Keratinocyte (primary cell): Measurements from ENCODE around the gene TMEM234. TPM values are rescaled to one million over a fixed set of nuclear protein-coding genes. Genes with fewer than 3 reads are reported as not detected.
A peak's percentile ranks its signal among the peaks of the same experiment; 100 is the strongest.

Source experiments
- DNase-seq: peaks from one replicate; pipeline ENCODE4 v3.0.0-alpha.2; 2011; ENCODE audit warnings: low read depth, missing footprints, low spot score
- FAIRE-seq: peaks from 2 replicates; lab custom pipeline; 2011; peaks lifted over from hg19 to GRCh38; lab: Jason Lieb, UNC
- H2AFZ ChIP-seq: 2 replicates; pipeline ENCODE4 v1.6.0; 2012; ENCODE audit warnings: low read length, control low read depth, inconsistent platforms; ENCODE audit not compliant: control insufficient read depth
- H3K27ac ChIP-seq: 2 replicates; pipeline ENCODE4 v1.5.1; 2011; ENCODE audit warnings: low read length; ENCODE audit not compliant: control insufficient read depth, insufficient read depth
- H3K27me3 ChIP-seq: 3 replicates; pipeline ENCODE4 v1.6.0; 2011; ENCODE audit warnings: low read length; ENCODE audit not compliant: control insufficient read depth, insufficient read depth; ENCODE audit errors: extremely low read depth
- H3K36me3 ChIP-seq, 2 experiments: 2 replicates in 1 of 2; 3 replicates in 1 of 2; pipeline ENCODE4 v1.5.1; 2011; ENCODE audit warnings: low read length in 2 of 2, mild to moderate bottlenecking in 1 of 2; ENCODE audit not compliant: control insufficient read depth in 2 of 2, insufficient read depth in 2 of 2; ENCODE audit errors: extremely low read depth in 1 of 2
- H3K4me1 ChIP-seq: 3 replicates; pipeline ENCODE4 v1.5.1; 2011; ENCODE audit warnings: low read length; ENCODE audit not compliant: control insufficient read depth, insufficient read depth; ENCODE audit errors: extremely low read depth
- H3K4me2 ChIP-seq: 3 replicates; pipeline ENCODE4 v1.6.0; 2011; ENCODE audit warnings: low read depth, low read length; ENCODE audit not compliant: control insufficient read depth, insufficient read depth; ENCODE audit errors: extremely low read depth
- H3K4me3 ChIP-seq, 3 experiments: fragments of 200-600 bp in 1 of 3; sonication (generic) in 1 of 3; 2 replicates in 2 of 3; 3 replicates in 1 of 3; pipeline ENCODE4 v1.5.1; 2011 to 2016; ENCODE audit warnings: low read length in 3 of 3, mild to moderate bottlenecking in 3 of 3, control low read depth in 2 of 3, inconsistent platforms in 1 of 3, low read depth in 1 of 3, mixed read lengths in 1 of 3, mixed run types in 1 of 3, moderate library complexity in 1 of 3; ENCODE audit not compliant: control insufficient read depth in 2 of 3, insufficient read depth in 2 of 3; ENCODE audit errors: extremely low read depth in 1 of 3
- H3K79me2 ChIP-seq: 2 replicates; pipeline ENCODE4 v1.6.0; 2012; ENCODE audit warnings: low read length; ENCODE audit not compliant: control insufficient read depth, insufficient read depth
- H3K9ac ChIP-seq: 3 replicates; pipeline ENCODE4 v1.6.0; 2011; ENCODE audit warnings: low read length; ENCODE audit not compliant: control insufficient read depth, insufficient read depth; ENCODE audit errors: extremely low read depth
- H3K9me1 ChIP-seq: 3 replicates; pipeline ENCODE4 v1.6.0; 2011; ENCODE audit warnings: low read length; ENCODE audit not compliant: control insufficient read depth, insufficient read depth; ENCODE audit errors: extremely low read depth
- H3K9me3 ChIP-seq: 2 replicates; pipeline ENCODE4 v1.5.1; 2012; ENCODE audit warnings: low read depth, low read length; ENCODE audit not compliant: control insufficient read depth
- H4K20me1 ChIP-seq: 3 replicates; pipeline ENCODE4 v1.6.0; 2011; ENCODE audit warnings: low read length; ENCODE audit not compliant: control insufficient read depth, insufficient read depth; ENCODE audit errors: extremely low read depth
- CTCF ChIP-seq, 3 experiments: IDR thresholded peaks in 1 of 3; conservative IDR thresholded peaks in 1 of 3; optimal IDR thresholded peaks in 1 of 3; 2 replicates in 2 of 3; 3 replicates in 1 of 3; pipeline versions ENCODE3 to v1.5.1; 2011; ENCODE audit warnings: low read length in 3 of 3, mild to moderate bottlenecking in 3 of 3, moderate library complexity in 2 of 3, control low read depth in 1 of 3, inconsistent platforms in 1 of 3; ENCODE audit not compliant: insufficient read depth in 2 of 3; ENCODE audit errors: extremely low read depth in 1 of 3
- EZH2 ChIP-seq: IDR thresholded peaks from one replicate; pipeline ENCODE4 v1.6.1; 2012; ENCODE audit warnings: inconsistent platforms, mild to moderate bottlenecking, low read length, moderate library complexity
- dilution Hi-C: fragments of 300-500 bp; cut with MboI; formaldehyde crosslinking; loops from one replicate; pipeline ENCODE4 v1.7.0; 2020; ENCODE audit warnings: low sequenced_read_pairs; ENCODE audit not compliant: extremely low pct_ligation_motif_present
- polyA plus RNA-seq, 5 experiments: library from polyadenylated mRNA; depleted of rRNA in 3 of 5; stranded (reverse) in 3 of 5; stranded (forward) in 1 of 5; unstranded in 1 of 5; fragments of >200 nt; gene quantifications; 1 replicate in 1 of 5; 2 replicates in 3 of 5; 3 replicates in 1 of 5; pipeline versions ENCODE4 v1.2.1 to v1.2.3, GENCODE V29; 2011 to 2012; ENCODE audit warnings: missing spikeins in 2 of 5, low read depth in 1 of 5, low replicate concordance in 1 of 5

Gene TMEM234
- polyA plus RNA-seq, 1 donor (not counting 4 experiments of a cell fraction or from before 2014, with no cell fraction given): 14.4 TPM

GRCh38 chr1:32187850-32188249 is 34.3 kb downstream of the TMEM234 start:
- Histone ChIP-seq H3K79me2 (peaks cover 38% of the 10 kb centered on the region), H3K36me3 (peaks cover 39 to 73% of the 10 kb centered on the region in 2 experiments), H3K27ac (no peak overlapping the region), H3K9ac (no peak overlapping the region), H3K9me1 (peaks cover 4% of the 10 kb centered on the region), H4K20me1 (peaks cover 4% of the 10 kb centered on the region), H3K4me1 (no peaks in the 10 kb centered on the region), H3K27me3 (no peaks in the 10 kb centered on the region), H3K4me3 (no peak overlapping the region), H3K4me2 (no peak overlapping the region), H2AFZ (no peak overlapping the region), H3K9me3 (no peaks in the 10 kb centered on the region)
- no peak for DNase-seq
- no peak for FAIRE-seq
- TF ChIP-seq EZH2 (no peak), CTCF (optimal IDR thresholded peaks at IDR 0.05 in 1 of 3, IDR thresholded peaks at IDR 0.05 in 1 of 3, conservative IDR thresholded peaks at IDR 0.05 in 1 of 3; ENCODE audit: extremely low read depth in 1 of 3, insufficient read depth in 2 of 3, low read length in 3 of 3) (no peak)
- dilution Hi-C loops: no loop called here

DNA sequence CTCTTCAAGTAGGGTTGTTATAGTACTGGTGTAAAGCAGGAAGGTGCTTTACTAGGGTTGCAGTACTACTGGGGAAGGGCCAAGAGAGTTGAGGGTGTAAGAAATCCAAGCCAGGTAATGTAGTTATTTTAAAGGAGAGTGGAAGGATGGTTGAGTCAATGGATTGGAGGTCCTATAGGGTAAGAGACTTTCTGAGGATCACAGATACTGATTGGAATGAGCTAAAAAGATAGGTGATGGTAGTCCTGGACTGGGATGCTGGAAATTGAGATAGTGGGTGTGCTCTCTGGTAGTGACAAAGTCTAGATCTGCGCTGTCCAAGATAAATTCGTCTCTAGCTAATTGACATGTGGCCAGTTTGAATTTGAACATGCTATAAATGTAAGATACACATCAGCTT is 35.7 kb downstream of the TMEM234 start:
- peaks cover 31 to 70% of the 10 kb centered on the region in 2 experiments for H3K36me3 ChIP-seq

More for the DNA sequence above, 35.7 kb downstream of the TMEM234 start:
- TF ChIP-seq EZH2: no peak
- no peak for TF ChIP-seq CTCF (optimal IDR thresholded peaks at IDR 0.05 in 1 of 3, IDR thresholded peaks at IDR 0.05 in 1 of 3, conservative IDR thresholded peaks at IDR 0.05 in 1 of 3; ENCODE audit: extremely low read depth in 1 of 3, insufficient read depth in 2 of 3, low read length in 3 of 3)
- Histone ChIP-seq H3K4me3 (no peak overlapping the region), H3K9me1 (peaks cover 4% of the 10 kb centered on the region), H3K9me3 (no peaks in the 10 kb centered on the region), H3K4me1 (peaks cover 7% of the 10 kb centered on the region), H3K27ac (peak overlapping the region; percentile 2), H3K27me3 (no peaks in the 10 kb centered on the region), H3K9ac (no peak overlapping the region), H4K20me1 (peaks cover 4% of the 10 kb centered on the region), H3K79me2 (peaks cover 52% of the 10 kb centered on the region), H3K4me2 (no peak overlapping the region), H2AFZ (no peak overlapping the region)
- FAIRE-seq (no peak), DNase-seq (no peak)
- dilution Hi-C loops: no loop called here
